Hematopoietic multipotent progenitor cell treated with erythropoietin and hydrocortisone succinate and interleukin-3 and kit ligand, for 6 days (in vitro differentiated cells): ENCODE results near the gene UBE2QL1.

Experiments
- DNase-seq: peaks from one replicate; pipeline ENCODE4 v3.0.0-alpha.2; 2015

UBE2QL1 gene

GRCh38 chr5:6480133-6481051 lies 31.7 kb downstream of the UBE2QL1 start:
- DNase-seq, result no peak

- DNase-seq, result no peak
Observed at GRCh38 chr5:6482735-6483134, 34.1 kb downstream of the UBE2QL1 start.

GRCh38 chr5:6483880-6484382 lies 35.3 kb downstream of the UBE2QL1 start:
- DNase-seq, result no peak

GRCh38 chr5:6484446-6484845 lies 35.8 kb downstream of the UBE2QL1 start:
- DNase-seq, result no peak

- no peak for DNase-seq
Observed at GRCh38 chr5:6484899-6485298, 36.2 kb downstream of the UBE2QL1 start.

GRCh38 chr5:6485441-6485840 lies 36.8 kb downstream of the UBE2QL1 start:
- DNase-seq, result no peak

- DNase-seq, result no peak
Observed at GRCh38 chr5:6486074-6486473, 37.4 kb downstream of the UBE2QL1 start.

GRCh38 chr5:6487081-6487480 lies 38.4 kb downstream of the UBE2QL1 start:
- no peak for DNase-seq

GRCh38 chr5:6488021-6488420 lies 39.4 kb downstream of the UBE2QL1 start:
- no peak for DNase-seq

GRCh38 chr5:6489643-6490185 lies 41.1 kb downstream of the UBE2QL1 start:
- DNase-seq, result no peak

- no peak for DNase-seq
Observed at GRCh38 chr5:6490246-6490645, 41.6 kb downstream of the UBE2QL1 start.

- no peak for DNase-seq
Observed at GRCh38 chr5:6490693-6491092, 42.0 kb downstream of the UBE2QL1 start.

GRCh38 chr5:6491196-6491918 lies 42.7 kb downstream of the UBE2QL1 start:
- DNase-seq, result no peak

GRCh38 chr5:6491919-6492290 lies 43.2 kb downstream of the UBE2QL1 start:
- no peak for DNase-seq

GRCh38 chr5:6492934-6493333 lies 44.3 kb downstream of the UBE2QL1 start:
- no peak for DNase-seq

GRCh38 chr5:6493681-6494454 lies 45.2 kb downstream of the UBE2QL1 start:
- no peak for DNase-seq

- no peak for DNase-seq
Observed at GRCh38 chr5:6494939-6495338, 46.3 kb downstream of the UBE2QL1 start.

- DNase-seq, result no peak
Observed at GRCh38 chr5:6495433-6496206, 47.0 kb downstream of the UBE2QL1 start.

GRCh38 chr5:6496207-6496584 lies 47.5 kb downstream of the UBE2QL1 start:
- no peak for DNase-seq

- no peak for DNase-seq
Observed at GRCh38 chr5:6496636-6497035, 48.0 kb downstream of the UBE2QL1 start.

- peak; percentile 49 for DNase-seq
Observed at GRCh38 chr5:6497262-6497661, 48.6 kb downstream of the UBE2QL1 start.

GRCh38 chr5:6498968-6499367 lies 50.3 kb downstream of the UBE2QL1 start:
- DNase-seq, result no peak
